Panc1 (cell line): ENCODE data around the gene HLA-DRB1. TPM values are rescaled to one million over a fixed set of nuclear protein-coding genes. Genes with fewer than 3 reads are reported as not detected.

ENCODE experiments used
- ATAC-seq: fragments of 200-7000 bp; cut with Tn5 transposase; 2 replicates; pipeline ENCODE4 v1.9.1; 2020; ENCODE audit warnings: mild to moderate bottlenecking, moderate library complexity
- BruUV-seq: library from RNA; stranded (reverse); fragments of 400-500 nt; replicated peaks from 2 replicates; lab custom pipeline; 2021; lab: Mats Ljungman, UMichigan
- CTCF ChIA-PET: fragments of 300-600 bp; sonication (Branson Sonifier 250); formaldehyde crosslinking; loops from one replicate; lab custom pipeline; 2022; ENCODE audit warnings: antibody characterized with exemption; lab: Charles Lee
- POLR2A ChIA-PET: fragments of 300-600 bp; sonication (Branson Sonifier 250); formaldehyde crosslinking; loops from one replicate; lab custom pipeline; 2022; ENCODE audit warnings: antibody characterized with exemption; lab: Charles Lee
- DNase-seq: peaks from one replicate; pipeline ENCODE4 v3.0.0-alpha.2; 2010; ENCODE audit warnings: low read depth, low spot score
- H3K27ac ChIP-seq: 2 replicates; pipeline ENCODE4 v1.5.1; 2011; ENCODE audit warnings: mild to moderate bottlenecking, low read length, inconsistent platforms
- H3K27me3 ChIP-seq: fragments of 200-500 bp; sonication (Bioruptor generic); 2 replicates; pipeline ENCODE4 v1.6.0; 2014; ENCODE audit warnings: low read length, inconsistent platforms; ENCODE audit not compliant: control insufficient read depth, insufficient read depth
- H3K36me3 ChIP-seq: fragments of 200-500 bp; sonication (Bioruptor generic); 2 replicates; pipeline ENCODE4 v1.5.1; 2014; ENCODE audit warnings: inconsistent platforms, mild to moderate bottlenecking, low read length, moderate library complexity; ENCODE audit not compliant: control insufficient read depth, insufficient read depth
- H3K4me1 ChIP-seq: 2 replicates; pipeline ENCODE4 v1.5.1; 2011; ENCODE audit warnings: inconsistent platforms, mild to moderate bottlenecking, low read length, moderate library complexity; ENCODE audit not compliant: control insufficient read depth, insufficient read depth
- H3K4me3 ChIP-seq, 2 experiments: 2 replicates each; pipeline ENCODE4 v1.5.1; 2011 to 2012; ENCODE audit warnings: low read depth in 2 of 2, low read length in 2 of 2, mild to moderate bottlenecking in 2 of 2, inconsistent platforms in 1 of 2, moderate library complexity in 1 of 2
- H3K9me3 ChIP-seq: fragments of 200-500 bp; sonication (Bioruptor generic); 2 replicates; pipeline ENCODE4 v1.5.1; 2014; ENCODE audit warnings: low read depth, mild to moderate bottlenecking, inconsistent platforms, low read length, moderate library complexity; ENCODE audit not compliant: control insufficient read depth, insufficient read depth
- CTCF ChIP-seq: fragments of 450-650 bp; IDR thresholded peaks from 2 replicates; pipeline ENCODE4 v1.5.1; 2017; ENCODE audit warnings: mild to moderate bottlenecking
- POLR2AphosphoS5 ChIP-seq: IDR thresholded peaks from 2 replicates; pipeline ENCODE4 v1.6.1; 2012; ENCODE audit warnings: mild to moderate bottlenecking, low read depth, low read length, moderate library complexity
- REST ChIP-seq, 2 experiments: IDR thresholded peaks; 2 replicates each; pipeline ENCODE4 v1.6.1; 2011 to 2012; ENCODE audit warnings: low read depth in 2 of 2, control low read depth in 1 of 2, low read length in 1 of 2, mild to moderate bottlenecking in 1 of 2, moderate library complexity in 1 of 2; ENCODE audit not compliant: insufficient read depth in 1 of 2
- SIN3A ChIP-seq: IDR thresholded peaks from 2 replicates; pipeline ENCODE4 v1.6.1; 2012; ENCODE audit warnings: low read depth, mild to moderate bottlenecking, low read length, moderate library complexity, borderline replicate concordance; ENCODE audit not compliant: insufficient read depth
- TCF7L2 ChIP-seq: IDR thresholded peaks from 2 replicates; pipeline ENCODE4 v1.6.1; 2011; ENCODE audit warnings: mild to moderate bottlenecking, low read depth, low read length, inconsistent platforms
- in situ Hi-C: cut with HindIII; loops from 2 replicates; pipeline ENCODE4 v1.10.0; 2016; ENCODE audit warnings: low sequenced_read_pairs, low pct_unique_long_range_greater_than_20kb
- intact Hi-C: fragments of 100-400 bp; cut with micrococcal nuclease; formaldehyde crosslinking; loops from one replicate; pipeline ENCODE4 v1.10.0; 2022; ENCODE audit not compliant: unreplicated experiment
- total RNA-seq: library from RNA; stranded (reverse); gene quantifications from one replicate; pipeline ENCODE4 v1.2.1, GENCODE V29; 2021; ENCODE audit not compliant: unreplicated experiment

HLA-DRB1 gene
- total RNA-seq, 1 experiment from 2014 or later = 1.1 TPM

- DNase-seq = no peak
- in situ Hi-C loops (no loop called here), intact Hi-C loops (no loop called here)
- no peak for TF ChIP-seq SIN3A
- no peak for TF ChIP-seq TCF7L2
- TF ChIP-seq CTCF = no peak
- no peak for TF ChIP-seq POLR2AphosphoS5
- no peak for TF ChIP-seq REST (IDR thresholded peaks at IDR 0.05; ENCODE audit: insufficient read depth in 1 of 2, low read depth in 2 of 2, low read length in 1 of 2)
- no peaks in the 10 kb centered on the region for H3K36me3 ChIP-seq
- ATAC-seq = no peak
- POLR2A ChIA-PET = no interaction called here
- H3K27ac ChIP-seq = no peak overlapping the region
- no peaks in the 10 kb centered on the region for H3K9me3 ChIP-seq
- no peaks in the 10 kb centered on the region for H3K4me1 ChIP-seq
- no peak overlapping the region for H3K4me3 ChIP-seq
- H3K27me3 ChIP-seq = no peaks in the 10 kb centered on the region
- no TSS peak for BruUV-seq
- CTCF ChIA-PET = no interaction called here
These were observed 37.6 kb upstream of the HLA-DRB1 start for GRCh38 chr6:32627249-32627648.

- intact Hi-C loops = no loop called here
- ATAC-seq = no peak
These were observed 35.5 kb upstream of the HLA-DRB1 start for GRCh38 chr6:32625137-32625536.

More at GRCh38 chr6:32625137-32625536, 35.5 kb upstream of the HLA-DRB1 start:
- TF ChIP-seq REST (IDR thresholded peaks at IDR 0.05; ENCODE audit: insufficient read depth in 1 of 2, low read depth in 2 of 2, low read length in 1 of 2) = no peak
- TF ChIP-seq TCF7L2 = no peak
- TF ChIP-seq SIN3A = no peak
- no peak for TF ChIP-seq POLR2AphosphoS5
- Histone ChIP-seq H3K36me3 (no peaks in the 10 kb centered on the region), H3K9me3 (no peaks in the 10 kb centered on the region), H3K27ac (no peak overlapping the region), H3K4me3 (no peak overlapping the region), H3K4me1 (no peaks in the 10 kb centered on the region), H3K27me3 (no peaks in the 10 kb centered on the region)
- DNase-seq = no peak
- ChIA-PET CTCF (interaction anchor here (0.7 kb wide), 1 partner anchor 43 kb away, joined by 4 read pairs; no protein-coding TSS in a partner anchor), POLR2A (no interaction called here)
- no TSS peak for BruUV-seq
- in situ Hi-C loops = no loop called here
